ENCODE results near the gene RAP1GAP2. TPM values are rescaled to one million over a fixed set of nuclear protein-coding genes. Genes with fewer than 3 reads are reported as not detected.

RAP1GAP2 gene
- total and polyA plus RNA-seq, 2 of the 8 experiments (the other 6 are each of a cell fraction or from before 2014, with no cell fraction given), result 24.0 to 63.8 TPM

DNA sequence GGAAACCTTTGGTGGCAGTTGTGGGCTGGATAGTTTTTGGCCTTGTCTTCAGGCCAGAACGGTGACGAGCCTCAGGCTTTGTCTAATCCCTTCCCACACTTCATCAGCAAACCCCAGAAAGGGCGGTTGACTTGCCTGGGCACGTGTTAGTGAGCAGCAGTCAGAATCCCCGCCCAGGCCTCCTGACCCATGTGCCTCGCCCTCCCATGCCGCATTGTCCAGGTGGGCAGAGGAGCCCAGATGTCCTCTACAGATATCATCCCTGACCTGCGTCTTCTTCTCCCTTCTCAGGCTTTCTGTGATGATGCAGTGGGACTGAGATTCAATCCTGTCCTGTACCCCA is 184.6 kb downstream of the RAP1GAP2 start:
- Histone ChIP-seq H3K23me2 (ENCODE audit: low read depth, low read length) (no peaks in the 10 kb centered on the region), H3K9me3 (ENCODE audit: insufficient read depth in 2 of 2, low read depth in 1 of 2, low read length in 1 of 2) (no peaks in the 10 kb centered on the region), H2BK20ac (ENCODE audit: low read length) (no peak overlapping the region), H4K91ac (replicated peaks; ENCODE audit: insufficient read length, low read length) (no peak overlapping the region), H2AK5ac (ENCODE audit: low read depth, low read length) (no peak overlapping the region), H4K8ac (ENCODE audit: extremely low read depth, insufficient read depth, low read length) (no peak overlapping the region), H2BK120ac (replicated peaks; ENCODE audit: low read depth, low read length) (no peak overlapping the region), H3K27ac (ENCODE audit: low read depth, low read length) (no peak overlapping the region), H3K4me1 (replicated peaks in 1 of 4; ENCODE audit: control insufficient read depth in 3 of 4, insufficient read depth in 4 of 4, low read length in 3 of 4) (no peaks in the 10 kb centered on the region), H3K56ac (replicated peaks; ENCODE audit: insufficient read length, low read depth, low read length) (no peak overlapping the region), H2AFZ (ENCODE audit: low read length) (no peak overlapping the region), H3K23ac (ENCODE audit: insufficient read length) (no peak overlapping the region), H2BK15ac (ENCODE audit: low read length) (no peak overlapping the region), H3K36me3 (ENCODE audit: control insufficient read depth in 2 of 4, insufficient read depth in 4 of 4, low read length in 3 of 4) (peaks cover 3 to 38% (median 16%) of the 10 kb centered on the region in 4 experiments; a peak in 5 of 8 replicates), H3K79me1 (ENCODE audit: low read depth, low read length) (no peaks in the 10 kb centered on the region), H3K4me2 (ENCODE audit: insufficient read depth in 1 of 2, low read depth in 2 of 2, low read length in 2 of 2) (no peak overlapping the region), H3K4ac (replicated peaks; ENCODE audit: insufficient read length, low read depth, low read length) (no peak overlapping the region), H4K20me1 (replicated peaks in 1 of 2; ENCODE audit: control insufficient read depth in 1 of 2, insufficient read depth in 2 of 2, low read length in 2 of 2) (peaks cover 0 to 1% of the 10 kb centered on the region in 2 experiments), H3K18ac (ENCODE audit: extremely low read depth, low read length) (no peak overlapping the region), H3K4me3 (ENCODE audit: extremely low read depth in 1 of 4, insufficient read depth in 2 of 4, low read depth in 3 of 4, low read length in 4 of 4) (no peak overlapping the region), H3K27me3 (replicated peaks in 1 of 4; ENCODE audit: control insufficient read depth in 3 of 4, extremely low read depth in 1 of 4, insufficient read depth in 3 of 4, low read length in 3 of 4) (no peaks in the 10 kb centered on the region), H2BK5ac (ENCODE audit: low read depth, low read length) (no peak overlapping the region), H2BK12ac (ENCODE audit: low read depth, low read length) (no peak overlapping the region), H3K14ac (ENCODE audit: insufficient read length) (no peak overlapping the region), H3K9ac (replicated peaks in 1 of 4; ENCODE audit: extremely low read depth in 1 of 4, low read depth in 3 of 4, low read length in 3 of 4) (no peak overlapping the region), H4K5ac (ENCODE audit: insufficient read length, low read depth, low read length) (no peak overlapping the region), H3K79me2 (ENCODE audit: control insufficient read depth in 1 of 2, insufficient read depth in 2 of 2, low read length in 2 of 2) (no peaks in the 10 kb centered on the region)
- FAIRE-seq, result no peak
- TF ChIP-seq JUN (IDR thresholded peaks at IDR 0.05; ENCODE audit: low read depth, low read length), result no peak
- no peak for TF ChIP-seq ZNF274 (IDR thresholded peaks at IDR 0.05; ENCODE audit: borderline replicate concordance, extremely low read depth, low read length)
- TF ChIP-seq GABPA (IDR thresholded peaks at IDR 0.05; ENCODE audit: borderline replicate concordance, insufficient read depth, low read length), result no peak
- no peak for TF ChIP-seq EGR1 (IDR thresholded peaks at IDR 0.05; ENCODE audit: borderline replicate concordance, low read depth, low read length)
- TF ChIP-seq MAFK (IDR thresholded peaks at IDR 0.05; ENCODE audit: low read depth, low read length), result no peak
- no peak for DNase-seq (ENCODE audit: low read depth in 1 of 2, low spot score in 2 of 2)
- ChIA-PET CTCF (ENCODE audit: partially characterized antibody) (interaction anchor here (1.1 to 2.1 kb wide), 3 partner anchors 13 to 132 kb away, joined by 4 to 5 read pairs (median 5); no protein-coding TSS in a partner anchor), POLR2A (ENCODE audit: partially characterized antibody) (no interaction called here)
- WGBS, 2 experiments (ENCODE audit: extremely low coverage in 1 of 2, insufficient coverage in 1 of 2, insufficient read length in 1 of 2, insufficient replicate concordance in 2 of 2, low coverage in 1 of 2, low lambda C conversion rate in 2 of 2, missing lambda C conversion rate in 1 of 2), result 88% methylated on average over 8 of the region's 8 CpGs; no CpG with 5 or more reads in 1 of the 2 experiments
